Neuronal stem cell (in vitro differentiated cells): ENCODE data around the gene ANO3.
"Not testable (repeated sequence)": the region's sequence is repeated elsewhere in the genome, so short reads cannot be mapped to it uniquely, and the experiment has no call there.

ENCODE experiments used
- DNase-seq: peaks from one replicate; pipeline ENCODE4 v3.0.0-alpha.2; 2013; ENCODE audit warnings: low spot score
- H2AFZ ChIP-seq: one replicate; pipeline ENCODE4 v1.6.1; 2013; ENCODE audit warnings: mild to moderate bottlenecking, low read length, inconsistent platforms
- H2AK5ac ChIP-seq: 2 replicates; pipeline ENCODE4 v1.6.1; 2013; ENCODE audit warnings: low read depth, mild to moderate bottlenecking, inconsistent platforms, low read length, moderate library complexity, mixed read lengths
- H2BK120ac ChIP-seq: 2 replicates; pipeline ENCODE4 v1.6.1; 2013; ENCODE audit warnings: low read depth, mild to moderate bottlenecking, inconsistent platforms, low read length, moderate library complexity, mixed read lengths
- H2BK12ac ChIP-seq: one replicate; pipeline ENCODE4 v1.6.1; 2013; ENCODE audit warnings: low read length, inconsistent platforms
- H2BK15ac ChIP-seq: 2 replicates; pipeline ENCODE4 v1.6.1; 2013; ENCODE audit warnings: mild to moderate bottlenecking, low read length, inconsistent platforms, mixed read lengths
- H2BK5ac ChIP-seq: one replicate; pipeline ENCODE4 v1.6.1; 2013; ENCODE audit warnings: inconsistent platforms, mild to moderate bottlenecking, low read length, moderate library complexity
- H3K14ac ChIP-seq: one replicate; pipeline ENCODE4 v1.6.1; 2013; ENCODE audit warnings: low read length, inconsistent platforms
- H3K18ac ChIP-seq: 2 replicates; pipeline ENCODE4 v1.6.1; 2013; ENCODE audit warnings: low read length, inconsistent platforms
- H3K23ac ChIP-seq: 2 replicates; pipeline ENCODE4 v1.6.1; 2013; ENCODE audit warnings: low read depth, mild to moderate bottlenecking, mixed read lengths, low read length, inconsistent platforms; ENCODE audit not compliant: poor library complexity
- H3K27ac ChIP-seq: replicated peaks from 3 replicates; pipeline ENCODE4 v1.5.1; 2013; ENCODE audit warnings: low read length, inconsistent platforms
- H3K27me3 ChIP-seq, 3 experiments: 2 replicates each; pipeline ENCODE4 v1.6.1; 2013; ENCODE audit warnings: low read length in 3 of 3, mild to moderate bottlenecking in 2 of 3, inconsistent platforms in 1 of 3, low read depth in 1 of 3, mixed read lengths in 1 of 3, moderate library complexity in 1 of 3; ENCODE audit not compliant: control insufficient read depth in 3 of 3, insufficient read depth in 3 of 3
- H3K36me3 ChIP-seq, 2 donors: replicated peaks in 1 of 2; 2 replicates each; pipeline ENCODE4 v1.6.1; 2013; ENCODE audit warnings: low read length in 2 of 2; ENCODE audit not compliant: control insufficient read depth in 2 of 2, insufficient read depth in 2 of 2
- H3K4ac ChIP-seq: 2 replicates; pipeline ENCODE4 v1.6.1; 2013; ENCODE audit warnings: inconsistent platforms, mild to moderate bottlenecking, low read length, moderate library complexity
- H3K4me1 ChIP-seq, 2 donors: 1 replicate in 1 of 2; 2 replicates in 1 of 2; pipeline ENCODE4 v1.6.1; 2013; ENCODE audit warnings: low read length in 2 of 2, low read depth in 1 of 2; ENCODE audit not compliant: control insufficient read depth in 2 of 2, insufficient read depth in 1 of 2
- H3K4me2 ChIP-seq: one replicate; pipeline ENCODE4 v1.6.1; 2013; ENCODE audit warnings: mild to moderate bottlenecking, low read length, inconsistent platforms; ENCODE audit not compliant: insufficient read depth, poor library complexity, severe bottlenecking
- H3K4me3 ChIP-seq, 2 donors: 2 replicates each; pipeline ENCODE4 v1.5.1; 2013; ENCODE audit warnings: low read length in 2 of 2, mild to moderate bottlenecking in 2 of 2, inconsistent platforms in 1 of 2, moderate library complexity in 1 of 2
- H3K79me1 ChIP-seq: one replicate; pipeline ENCODE4 v1.6.1; 2013; ENCODE audit warnings: low read depth, mild to moderate bottlenecking, inconsistent platforms, low read length, moderate library complexity
- H3K9ac ChIP-seq: one replicate; pipeline ENCODE4 v1.6.1; 2013; ENCODE audit warnings: mild to moderate bottlenecking, low read depth, low read length, inconsistent platforms; ENCODE audit not compliant: poor library complexity
- H3K9me3 ChIP-seq, 2 donors: replicated peaks in 1 of 2; 2 replicates each; pipeline versions ENCODE3 to v1.6.1; 2013; ENCODE audit warnings: low read length in 2 of 2, mild to moderate bottlenecking in 2 of 2, inconsistent platforms in 1 of 2, low read depth in 1 of 2, mixed read lengths in 1 of 2, moderate library complexity in 1 of 2; ENCODE audit not compliant: control insufficient read depth in 2 of 2, insufficient read depth in 1 of 2
- H4K8ac ChIP-seq: one replicate; pipeline ENCODE4 v1.6.1; 2013; ENCODE audit warnings: low read depth, mild to moderate bottlenecking, inconsistent platforms, low read length, moderate library complexity
- H4K91ac ChIP-seq: one replicate; pipeline ENCODE4 v1.6.1; 2013; ENCODE audit warnings: low read length, low read depth, mild to moderate bottlenecking, inconsistent platforms; ENCODE audit not compliant: poor library complexity
- WGBS, 2 donors: extraction: QIAGEN DNeasy Blood & Tissue Kit; methylation state at CpG; one replicate each; pipeline ENCODE4 v1.1.7; 2013; ENCODE audit warnings: missing lambda C conversion rate in 2 of 2, mixed read lengths in 1 of 2; ENCODE audit not compliant: insufficient read length in 2 of 2, insufficient replicate concordance in 1 of 2; ENCODE audit errors: extremely low coverage in 2 of 2; 5-methylcytosine and 5-hydroxymethylcytosine counted together

ANO3 gene

GRCh38 chr11:26287067-26287518, 44.8 kb upstream of the ANO3 start:
- Histone ChIP-seq H3K9ac (no peak overlapping the region), H2BK120ac (no peak overlapping the region), H3K23ac (no peak overlapping the region), H2AK5ac (no peak overlapping the region), H4K91ac (no peak overlapping the region), H3K4me3 (no peak overlapping the region), H3K4ac (no peak overlapping the region), H2BK15ac (no peak overlapping the region), H3K27me3 (no peaks in the 10 kb centered on the region), H3K9me3 (no peaks in the 10 kb centered on the region), H3K4me1 (peaks cover 2 to 5% of the 10 kb centered on the region in 2 donors), H3K36me3 (no peaks in the 10 kb centered on the region), H3K27ac (no peak overlapping the region), H3K14ac (no peak overlapping the region), H4K8ac (no peak overlapping the region), H3K79me1 (no peaks in the 10 kb centered on the region), H2AFZ (peak overlapping the region; percentile 85), H2BK12ac (no peak overlapping the region), H3K4me2 (no peak overlapping the region), H3K18ac (no peak overlapping the region), H2BK5ac (no peak overlapping the region)
- no CpG with 5 or more reads among the region's 5 CpGs for WGBS, 2 donors
- DNase-seq = no peak

GRCh38 chr11:26297189-26297975, 34.5 kb upstream of the ANO3 start:
- no peak overlapping the region for H3K4me2 ChIP-seq
- no peak overlapping the region for H3K23ac ChIP-seq
- no CpG with 5 or more reads among the region's 4 CpGs for WGBS, 2 donors
- no peak overlapping the region for H4K91ac ChIP-seq
- H2BK5ac ChIP-seq = no peak overlapping the region
- no peak overlapping the region for H3K9ac ChIP-seq
- no peak overlapping the region for H3K4me3 ChIP-seq
- no peak overlapping the region for H3K14ac ChIP-seq
- H3K36me3 ChIP-seq = no peaks in the 10 kb centered on the region
- no peak overlapping the region for H3K18ac ChIP-seq
- no peak overlapping the region for H2BK120ac ChIP-seq
- H3K79me1 ChIP-seq = no peaks in the 10 kb centered on the region
- H2AFZ ChIP-seq = peak overlapping the region; percentile 53
- DNase-seq = peak; percentile 45
- no peaks in the 10 kb centered on the region for H3K27me3 ChIP-seq
- no peaks in the 10 kb centered on the region for H3K9me3 ChIP-seq
- H2BK12ac ChIP-seq = no peak overlapping the region
- H3K4me1 ChIP-seq = no peaks in the 10 kb centered on the region
- no peak overlapping the region for H3K27ac ChIP-seq
- H4K8ac ChIP-seq = no peak overlapping the region
- H3K4ac ChIP-seq = no peak overlapping the region
- H2BK15ac ChIP-seq = no peak overlapping the region
- no peak overlapping the region for H2AK5ac ChIP-seq

GRCh38 chr11:26316372-26316771, 15.6 kb upstream of the ANO3 start:
- not testable (repeated sequence) for H3K4me1 ChIP-seq, H3K36me3 ChIP-seq, H3K9me3 ChIP-seq, H3K18ac ChIP-seq, H2AK5ac ChIP-seq, H3K4me3 ChIP-seq, H2BK12ac ChIP-seq, H4K8ac ChIP-seq, H3K9ac ChIP-seq, H3K79me1 ChIP-seq, H4K91ac ChIP-seq, H2BK5ac ChIP-seq, H3K27me3 ChIP-seq, H2AFZ ChIP-seq, H2BK120ac ChIP-seq, H3K23ac ChIP-seq, H3K4ac ChIP-seq, H2BK15ac ChIP-seq, H3K4me2 ChIP-seq, H3K27ac ChIP-seq, DNase-seq, H3K14ac ChIP-seq
- no CpG with 5 or more reads among the region's 5 CpGs for WGBS, 2 donors

GRCh38 chr11:26319906-26320305, 12.0 kb upstream of the ANO3 start:
- WGBS, 2 donors = no CpG with 5 or more reads among the region's 2 CpGs

More at GRCh38 chr11:26319906-26320305, 12.0 kb upstream of the ANO3 start:
- Histone ChIP-seq H4K91ac (no peak overlapping the region), H2BK5ac (no peak overlapping the region), H3K9me3 (no peaks in the 10 kb centered on the region), H2AK5ac (no peak overlapping the region), H3K18ac (no peak overlapping the region), H3K23ac (no peak overlapping the region), H4K8ac (no peak overlapping the region), H3K4ac (no peak overlapping the region), H2AFZ (peak overlapping the region; percentile 81), H2BK12ac (no peak overlapping the region), H3K4me2 (no peak overlapping the region), H2BK15ac (no peak overlapping the region), H3K9ac (no peak overlapping the region), H3K79me1 (no peaks in the 10 kb centered on the region), H2BK120ac (no peak overlapping the region), H3K27ac (no peak overlapping the region), H3K4me3 (no peak overlapping the region), H3K14ac (no peak overlapping the region), H3K36me3 (no peaks in the 10 kb centered on the region), H3K27me3 (no peaks in the 10 kb centered on the region), H3K4me1 (peaks cover 0 to 6% of the 10 kb centered on the region in 2 donors)
- no peak for DNase-seq
